ENCODE results near the gene KRT86. TPM values are rescaled to one million over a fixed set of nuclear protein-coding genes. Genes with fewer than 3 reads are reported as not detected.

KRT86 gene
- total RNA-seq, 1 donor from 2014 or later, result 0.96 TPM

GRCh38 chr12:52245259-52245961, 29.0 kb upstream of the KRT86 start:
- Histone ChIP-seq H3K4me1 (peaks cover 20 to 64% of the 10 kb centered on the region in 2 donors), H3K9me3 (no peaks in the 10 kb centered on the region), H3K27ac (peak overlapping the region; percentile 88 to 90), H3K4me3 (no peak overlapping the region), H3K36me3 (no peaks in the 10 kb centered on the region), H3K27me3 (no peaks in the 10 kb centered on the region)
- TF ChIP-seq CTCF (IDR thresholded peaks at IDR 0.05), result no peak
- no peak for DNase-seq (ENCODE audit: low spot score in 2 of 2)
- intact Hi-C loops (cut with DNase I), result loop anchor here (2.0 to 10.0 kb wide), 2 partner anchors 15 to 211 kb away; no protein-coding TSS in a partner anchor

- TF ChIP-seq CTCF (IDR thresholded peaks at IDR 0.05), result no peak
- H3K27ac ChIP-seq, result peak overlapping the region; percentile 88 to 89
- no peaks in the 10 kb centered on the region for H3K36me3 ChIP-seq
- H3K27me3 ChIP-seq, result no peaks in the 10 kb centered on the region
- H3K4me1 ChIP-seq, result peaks cover 20 to 65% of the 10 kb centered on the region in 2 donors
- no peak overlapping the region for H3K4me3 ChIP-seq
- intact Hi-C loops (cut with DNase I), result loop anchor here (2.0 to 10.0 kb wide), 2 partner anchors 15 to 211 kb away; no protein-coding TSS in a partner anchor
- no peaks in the 10 kb centered on the region for H3K9me3 ChIP-seq
- no peak for DNase-seq (ENCODE audit: low spot score in 2 of 2)
Measured at GRCh38 chr12:52245962-52246569, 28.4 kb upstream of the KRT86 start.

- Histone ChIP-seq H3K4me3 (no peak overlapping the region), H3K36me3 (no peaks in the 10 kb centered on the region), H3K27me3 (no peaks in the 10 kb centered on the region), H3K27ac (peak overlapping the region; percentile 88 to 89), H3K4me1 (peaks cover 20 to 65% of the 10 kb centered on the region in 2 donors), H3K9me3 (no peaks in the 10 kb centered on the region)
- no peak for DNase-seq (ENCODE audit: low spot score in 2 of 2)
- TF ChIP-seq CTCF (IDR thresholded peaks at IDR 0.05), result no peak
- intact Hi-C loops (cut with DNase I), result loop anchor here (10.0 kb wide), 1 partner anchor 212 kb away; no protein-coding TSS in a partner anchor
Measured at GRCh38 chr12:52246720-52247621, 27.5 kb upstream of the KRT86 start.

GRCh38 chr12:52247622-52248540, 26.6 kb upstream of the KRT86 start:
- Histone ChIP-seq H3K4me1 (peaks cover 20 to 64% of the 10 kb centered on the region in 2 donors), H3K9me3 (no peaks in the 10 kb centered on the region), H3K27ac (peak overlapping the region; percentile 88 to 89), H3K4me3 (no peak overlapping the region), H3K36me3 (no peaks in the 10 kb centered on the region), H3K27me3 (no peaks in the 10 kb centered on the region)
- intact Hi-C loops (cut with DNase I), result loop anchor here (2.0 to 10.0 kb wide), 2 partner anchors 31 to 213 kb away; no protein-coding TSS in a partner anchor
- peak in 1 of 2 donors; percentile 61 for DNase-seq (ENCODE audit: low spot score in 2 of 2)
- TF ChIP-seq CTCF (IDR thresholded peaks at IDR 0.05), result no peak
